Measurements from ENCODE around the gene CACNA2D1.

GRCh38 chr7:82335001-82335400, 108.6 kb downstream of the CACNA2D1 start:
- TF ChIP-seq CTCF (conservative IDR thresholded peaks at IDR 0.05 in 1 of 2, IDR thresholded peaks at IDR 0.05 in 1 of 2; ENCODE audit: low read depth in 1 of 2, low read length in 2 of 2) (no peak), EZH2 (IDR thresholded peaks at IDR 0.05; ENCODE audit: low read length, missing control alignments) (no peak)

Data from fibroblast of lung (primary cell).